Spleen (tissue), 11 donors: ENCODE results near the gene TEAD1. TPM values are rescaled to one million over a fixed set of nuclear protein-coding genes. Genes with fewer than 3 reads are reported as not detected.

Experiments used
- DNase-seq: peaks from one replicate; pipeline ENCODE4 v3.0.0-alpha.2; 2020
- H3K27ac ChIP-seq, 8 donors: fragments of 200-600 bp; sonication (generic) in 7 of 8; 1 replicate in 4 of 8; 2 replicates in 4 of 8; pipeline versions ENCODE4 v1.5.0 to v1.8.0; 2016 to 2021; ENCODE audit warnings: inconsistent platforms in 4 of 8, mild to moderate bottlenecking in 4 of 8, moderate library complexity in 1 of 8
- H3K27me3 ChIP-seq, 7 donors: fragments of 200-600 bp; sonication (generic) in 6 of 7; replicated peaks in 1 of 7; 1 replicate in 4 of 7; 2 replicates in 3 of 7; pipeline versions ENCODE4 v1.5.0 to v1.8.0; 2016 to 2021; ENCODE audit warnings: inconsistent platforms in 3 of 7, mild to moderate bottlenecking in 1 of 7
- H3K36me3 ChIP-seq, 6 donors: fragments of 200-600 bp; sonication (generic) in 5 of 6; 1 replicate in 4 of 6; 2 replicates in 2 of 6; pipeline versions ENCODE4 v1.5.0 to v1.8.0; 2016 to 2021; ENCODE audit warnings: inconsistent platforms in 2 of 6
- H3K4me1 ChIP-seq, 6 donors: fragments of 200-600 bp; sonication (generic) in 5 of 6; 1 replicate in 3 of 6; 2 replicates in 3 of 6; pipeline versions ENCODE4 v1.5.0 to v1.8.0; 2016 to 2021; ENCODE audit warnings: inconsistent platforms in 3 of 6
- H3K4me3 ChIP-seq, 8 donors: fragments of 200-600 bp; sonication (generic) in 7 of 8; 1 replicate in 4 of 8; 2 replicates in 4 of 8; pipeline versions ENCODE4 v1.5.0 to v1.8.0; 2016 to 2021; ENCODE audit warnings: inconsistent platforms in 4 of 8, mild to moderate bottlenecking in 4 of 8, moderate library complexity in 2 of 8
- H3K9me3 ChIP-seq, 8 donors: fragments of 200-600 bp; sonication (generic) in 7 of 8; 1 replicate in 4 of 8; 2 replicates in 4 of 8; pipeline versions ENCODE4 v1.5.0 to v1.8.0; 2016 to 2021; ENCODE audit warnings: inconsistent platforms in 4 of 8
- POLR2A ChIP-seq, 3 donors: fragments of 450-650 bp; IDR thresholded peaks; one replicate each; pipeline ENCODE4 v1.5.1; 2017; ENCODE audit warnings: antibody characterized with exemption in 3 of 3, mild to moderate bottlenecking in 1 of 3
- POLR2AphosphoS5 ChIP-seq, 3 donors: sonication (generic); formaldehyde crosslinking; IDR thresholded peaks; one replicate each; pipeline ENCODE4 v1.5.1; 2017; ENCODE audit warnings: antibody characterized with exemption in 3 of 3
- WGBS, 5 donors: extraction: QIAGEN DNeasy Blood & Tissue Kit in 3 of 5; methylation state at CpG; one replicate each; pipeline versions ENCODE4 v1.1.5 to v1.1.7; 2013 to 2018; 5-methylcytosine and 5-hydroxymethylcytosine counted together
- intact Hi-C: fragments of 100-400 bp; cut with DNase I; formaldehyde crosslinking; loops from one replicate; pipeline ENCODE4 v1.15.0; 2023; ENCODE audit warnings: low total_unique reads
- polyA plus RNA-seq, 3 donors: library from polyadenylated mRNA; stranded (reverse); fragments of 200-250 nt; gene quantifications; one replicate each; pipeline ENCODE4 v1.2.1, GENCODE V29; 2013
- total RNA-seq, 7 donors: library from RNA; depleted of rRNA in 3 of 7; stranded (reverse); fragments of >200 nt in 3 of 7; fragmentation: NEBNext Ultra II Directional in 4 of 7; extraction: Animal tissue kit (Norgen Biotek cat#: 25700) in 4 of 7; gene quantifications; one replicate each; pipeline versions ENCODE4 v1.1.0 to v1.2.1, GENCODE V29; 2016 to 2021
- TF ChIP-seq, protein P1 (sequence below), 11 experiments: fragments of 200-600 bp in 7 of 11; fragments of 450-650 bp in 4 of 11; sonication (generic) in 4 of 11; IDR thresholded peaks in 8 of 11; conservative IDR thresholded peaks in 3 of 11; 1 replicate in 7 of 11; 2 replicates in 4 of 11; pipeline versions ENCODE4 v1.4.0 to v1.8.0; 2016 to 2021; ENCODE audit warnings: antibody characterized with exemption in 11 of 11, inconsistent platforms in 4 of 11, mild to moderate bottlenecking in 1 of 11
- donor health status: healthy with polysubstance abuse.
- donor health status: DM: no; HTN: no; CAD: no; lungs with moderate emphysema.
- donor health status: DM: no; HTN: no; CAD: no.
- donor health status: Bipolar disorder and iron deficiency.
- donor health status: healthy.
- donor health status: DM: no; HTN: no; CAD: no.
- donor health status: DM: yes; HTN: yes; CAD: no.

Gene TEAD1
- total and polyA plus RNA-seq, 10 donors, result 0.93 to 46.0 (median 18.6) TPM

DNA sequence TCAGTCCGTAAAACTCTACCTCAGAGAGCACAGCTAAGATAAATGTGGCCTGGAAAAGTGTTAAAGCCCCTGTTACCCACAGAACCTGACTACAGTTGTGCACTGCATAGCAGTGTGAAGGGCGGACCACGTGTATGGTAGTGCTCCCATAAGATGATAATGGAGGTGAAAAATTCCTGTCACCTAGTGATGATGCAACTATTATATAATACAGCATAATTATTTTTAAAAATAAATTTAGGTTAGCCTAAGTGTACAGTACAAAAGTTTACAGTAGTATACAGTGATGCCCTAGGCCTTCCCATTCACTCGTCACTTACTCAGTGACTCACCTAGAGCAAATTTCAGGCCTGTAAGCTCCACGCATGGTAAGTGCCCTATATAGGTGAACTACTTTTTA is 258.3 kb downstream of the TEAD1 start:
- intact Hi-C loops, result no loop called here
- 76 to 97% (median 93%) methylated on average over 5 of the region's 5 CpGs for WGBS, 5 donors
- no peak overlapping the region for H3K27ac ChIP-seq
- H3K27me3 ChIP-seq, result no peaks in the 10 kb centered on the region
- H3K36me3 ChIP-seq, result no peaks in the 10 kb centered on the region
- DNase-seq, result no peak
- H3K4me1 ChIP-seq, result no peaks in the 10 kb centered on the region
- H3K4me3 ChIP-seq, result no peak overlapping the region
- no peaks in the 10 kb centered on the region for H3K9me3 ChIP-seq
- TF ChIP-seq POLR2A (IDR thresholded peaks at IDR 0.05), result no peak
- no peak for TF ChIP-seq POLR2AphosphoS5 (IDR thresholded peaks at IDR 0.05)
- TF ChIP-seq, protein P1, sequence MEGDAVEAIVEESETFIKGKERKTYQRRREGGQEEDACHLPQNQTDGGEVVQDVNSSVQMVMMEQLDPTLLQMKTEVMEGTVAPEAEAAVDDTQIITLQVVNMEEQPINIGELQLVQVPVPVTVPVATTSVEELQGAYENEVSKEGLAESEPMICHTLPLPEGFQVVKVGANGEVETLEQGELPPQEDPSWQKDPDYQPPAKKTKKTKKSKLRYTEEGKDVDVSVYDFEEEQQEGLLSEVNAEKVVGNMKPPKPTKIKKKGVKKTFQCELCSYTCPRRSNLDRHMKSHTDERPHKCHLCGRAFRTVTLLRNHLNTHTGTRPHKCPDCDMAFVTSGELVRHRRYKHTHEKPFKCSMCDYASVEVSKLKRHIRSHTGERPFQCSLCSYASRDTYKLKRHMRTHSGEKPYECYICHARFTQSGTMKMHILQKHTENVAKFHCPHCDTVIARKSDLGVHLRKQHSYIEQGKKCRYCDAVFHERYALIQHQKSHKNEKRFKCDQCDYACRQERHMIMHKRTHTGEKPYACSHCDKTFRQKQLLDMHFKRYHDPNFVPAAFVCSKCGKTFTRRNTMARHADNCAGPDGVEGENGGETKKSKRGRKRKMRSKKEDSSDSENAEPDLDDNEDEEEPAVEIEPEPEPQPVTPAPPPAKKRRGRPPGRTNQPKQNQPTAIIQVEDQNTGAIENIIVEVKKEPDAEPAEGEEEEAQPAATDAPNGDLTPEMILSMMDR (IDR thresholded peaks at IDR 0.05 in 8 of 11, conservative IDR thresholded peaks at IDR 0.05 in 3 of 11), result no peak

DNA sequence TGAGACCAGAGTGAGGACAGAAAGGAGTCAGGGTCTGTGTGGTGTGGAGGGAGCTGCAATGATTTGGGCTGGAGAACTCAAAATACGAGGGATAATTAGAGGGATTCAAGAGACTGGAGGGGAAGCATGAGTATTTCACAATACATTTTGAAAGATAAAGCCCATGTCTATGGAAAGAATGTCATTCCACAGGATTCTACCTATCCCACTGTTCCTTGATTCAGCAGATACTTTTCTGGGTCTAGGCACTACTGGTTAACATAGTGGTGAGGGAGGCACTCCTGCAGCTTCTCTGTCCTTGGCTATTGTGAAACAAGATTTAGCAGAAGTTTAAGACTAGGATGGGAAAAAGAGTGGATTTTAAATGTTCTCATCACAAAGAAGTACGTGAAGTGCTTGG is 262.0 kb downstream of the TEAD1 start:
- no peaks in the 10 kb centered on the region for H3K4me1 ChIP-seq
- WGBS, 5 donors, result 69 to 94% (median 88%) methylated on average over 2 of the region's 2 CpGs
- no peak overlapping the region for H3K27ac ChIP-seq
- TF ChIP-seq POLR2AphosphoS5 (IDR thresholded peaks at IDR 0.05) (no peak), POLR2A (IDR thresholded peaks at IDR 0.05) (no peak)
- TF ChIP-seq, protein P1 (IDR thresholded peaks at IDR 0.05 in 8 of 11, conservative IDR thresholded peaks at IDR 0.05 in 3 of 11), result no peak
- H3K9me3 ChIP-seq, result no peaks in the 10 kb centered on the region
- H3K27me3 ChIP-seq, result no peaks in the 10 kb centered on the region
- H3K4me3 ChIP-seq, result no peak overlapping the region
- DNase-seq, result no peak
- intact Hi-C loops, result no loop called here
- H3K36me3 ChIP-seq, result peaks cover 0 to 20% (median 0%) of the 10 kb centered on the region in 6 donors

DNA sequence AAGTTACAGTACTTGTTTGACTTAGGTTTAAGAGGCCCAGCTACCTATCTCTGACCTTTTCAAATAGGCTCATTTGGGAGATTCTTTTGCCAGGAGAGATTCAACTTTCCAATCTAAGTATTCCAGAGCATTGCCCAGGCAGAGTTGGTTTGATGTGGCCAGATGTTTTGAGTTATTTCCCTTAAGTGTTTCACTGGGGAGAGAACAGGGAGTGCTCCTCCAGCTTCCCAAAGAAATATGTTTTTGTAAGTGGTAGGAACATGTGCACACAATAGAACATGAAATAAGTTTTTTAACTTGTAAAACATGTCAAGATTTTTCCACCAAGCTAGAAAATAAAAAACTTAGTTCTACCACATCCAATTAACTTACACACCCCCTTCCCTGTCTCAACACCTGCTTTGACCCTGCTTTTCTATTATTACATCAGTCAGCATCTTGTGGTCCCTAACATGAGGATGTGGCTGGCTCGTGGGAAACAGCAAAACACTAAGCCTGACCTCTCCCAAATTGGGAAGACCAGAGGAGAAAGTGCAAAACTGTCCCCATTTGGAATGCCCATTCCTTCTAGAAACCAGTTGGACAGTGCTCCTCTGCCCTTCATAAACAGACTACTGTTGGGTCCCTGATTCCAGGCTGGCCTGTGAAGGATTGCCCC is 264.5 kb downstream of the TEAD1 start:
- Histone ChIP-seq H3K9me3 (no peaks in the 10 kb centered on the region), H3K36me3 (peaks cover 0 to 31% (median 0%) of the 10 kb centered on the region in 6 donors)
- intact Hi-C loops, result no loop called here

DNA sequence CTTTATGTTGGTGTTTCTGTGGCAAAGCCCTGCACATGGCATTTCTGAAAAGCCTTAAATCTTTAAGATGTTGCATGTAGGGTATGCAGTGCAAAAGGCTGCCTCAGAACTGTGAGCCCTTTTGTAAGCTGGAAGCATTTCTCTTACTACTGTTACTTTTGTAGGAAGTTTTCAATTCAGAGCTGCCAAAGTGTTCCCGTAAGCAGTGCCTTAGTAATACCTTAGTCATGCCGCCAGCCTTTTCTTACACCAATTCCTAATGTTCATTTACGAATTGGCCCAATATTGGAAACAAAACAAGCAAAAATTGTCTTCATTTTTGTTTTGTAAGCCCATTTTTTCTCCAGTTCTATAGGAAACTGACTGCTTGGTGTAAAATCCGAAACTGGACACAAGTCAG is 267.4 kb downstream of the TEAD1 start:
- Histone ChIP-seq H3K27me3 (no peaks in the 10 kb centered on the region), H3K9me3 (peaks cover 0 to 11% (median 3%) of the 10 kb centered on the region in 8 donors), H3K4me1 (no peaks in the 10 kb centered on the region), H3K36me3 (peaks cover 0 to 31% (median 0%) of the 10 kb centered on the region in 6 donors), H3K27ac (no peak overlapping the region), H3K4me3 (no peak overlapping the region)
- DNase-seq, result no peak
- TF ChIP-seq, protein P1 (IDR thresholded peaks at IDR 0.05 in 8 of 11, conservative IDR thresholded peaks at IDR 0.05 in 3 of 11), result no peak
- TF ChIP-seq POLR2A (IDR thresholded peaks at IDR 0.05), result no peak
- TF ChIP-seq POLR2AphosphoS5 (IDR thresholded peaks at IDR 0.05), result no peak
- intact Hi-C loops, result no loop called here
- 84 to 92% (median 87%) methylated on average over 4 of the region's 4 CpGs for WGBS, 5 donors

More for the DNA sequence above, 264.5 kb downstream of the TEAD1 start:
- DNase-seq, result no peak
- Histone ChIP-seq H3K27ac (no peak overlapping the region), H3K27me3 (no peaks in the 10 kb centered on the region), H3K4me3 (no peak overlapping the region), H3K4me1 (no peaks in the 10 kb centered on the region)
- WGBS, 5 donors, result 43 to 65% (median 59%) methylated on average over 1 of the region's 1 CpG
- TF ChIP-seq POLR2A (IDR thresholded peaks at IDR 0.05), result no peak
- TF ChIP-seq, protein P1 (IDR thresholded peaks at IDR 0.05 in 8 of 11, conservative IDR thresholded peaks at IDR 0.05 in 3 of 11), result no peak
- no peak for TF ChIP-seq POLR2AphosphoS5 (IDR thresholded peaks at IDR 0.05)
